K562 (cell line): ENCODE results near the gene CCDC28B. TPM values are rescaled to one million over a fixed set of nuclear protein-coding genes. Genes with fewer than 3 reads are reported as not detected.

Source experiments
- ATF3 ChIP-seq, 2 experiments: fragments of 450-650 bp in 1 of 2; sonication (generic) in 1 of 2; formaldehyde crosslinking in 1 of 2; IDR thresholded peaks in 1 of 2; conservative IDR thresholded peaks in 1 of 2; 2 replicates each; pipeline versions ENCODE4 v1.6.1 to v1.8.1; 2016 to 2023; ENCODE audit warnings: mild to moderate bottlenecking in 2 of 2, moderate library complexity in 2 of 2, inconsistent platforms in 1 of 2, missing genetic modification reagents in 1 of 2
- CGGBP1 ChIP-seq: fragments of 250-450 bp; sonication (Bioruptor Pico); IDR thresholded peaks from 2 replicates; pipeline ENCODE4 v1.9.0; 2021; ENCODE audit warnings: mild to moderate bottlenecking
- ELF2 ChIP-seq: fragments of 250-450 bp; sonication (Bioruptor Pico); IDR thresholded peaks from 2 replicates; pipeline ENCODE4 v1.5.0; 2021; ENCODE audit warnings: mild to moderate bottlenecking
- HES1 ChIP-seq: fragments of 450-650 bp; IDR thresholded peaks from 2 replicates; pipeline ENCODE4 v1.6.1; 2016; ENCODE audit warnings: low read depth, mild to moderate bottlenecking, moderate library complexity
- HNRNPK ChIP-seq: fragments of 200-400 bp; formaldehyde crosslinking; IDR thresholded peaks from one replicate; pipeline ENCODE4 v1.6.1; 2018; ENCODE audit warnings: mild to moderate bottlenecking, low read depth, low read length; ENCODE audit not compliant: poor library complexity, severe bottlenecking
- KLF6 ChIP-seq: fragments of 250-450 bp; sonication (Bioruptor Pico); IDR thresholded peaks from 2 replicates; pipeline ENCODE4 v1.4.0; 2020; ENCODE audit warnings: mild to moderate bottlenecking, moderate library complexity, borderline replicate concordance
- MYC ChIP-seq, 2 experiments: fragments of 250-450 bp in 1 of 2; sonication (Bioruptor Pico) in 1 of 2; IDR thresholded peaks; 2 replicates each; pipeline versions ENCODE4 v1.5.1 to v1.6.1; 2012 to 2021; ENCODE audit warnings: low read depth in 2 of 2, borderline replicate concordance in 1 of 2, improper control_type of control experiment in 1 of 2, low read length in 1 of 2, mild to moderate bottlenecking in 1 of 2, moderate library complexity in 1 of 2
- NCOA6 ChIP-seq: fragments of 450-650 bp; IDR thresholded peaks from 2 replicates; pipeline ENCODE4 v1.6.1; 2017; ENCODE audit warnings: mild to moderate bottlenecking
- PML ChIP-seq: IDR thresholded peaks from 2 replicates; pipeline ENCODE4 v1.6.1; 2012; ENCODE audit warnings: low read length, inconsistent platforms
- POLR2AphosphoS2 ChIP-seq: IDR thresholded peaks from 2 replicates; pipeline ENCODE4 v1.6.1; 2012; ENCODE audit warnings: low read length, improper control_type of control experiment
- RCOR1 ChIP-seq, 2 experiments: IDR thresholded peaks; 2 replicates each; pipeline ENCODE4 v1.6.1; 2012; ENCODE audit warnings: low read depth in 2 of 2, low read length in 2 of 2, borderline replicate concordance in 1 of 2, improper control_type of control experiment in 1 of 2
- TCF3 ChIP-seq: sonication (generic); formaldehyde crosslinking; IDR thresholded peaks from 2 replicates; pipeline ENCODE4 v1.4.0; 2020; ENCODE audit warnings: mild to moderate bottlenecking, missing genetic modification reagents
- ZBTB26 ChIP-seq: fragments of 450-650 bp; formaldehyde crosslinking; IDR thresholded peaks from 2 replicates; pipeline ENCODE4 v1.4.0; 2022; ENCODE audit warnings: missing genetic modification characterization
- ZMIZ1 ChIP-seq, 2 experiments: fragments of 150-350 bp in 1 of 2; IDR thresholded peaks; 2 replicates each; pipeline ENCODE4 v1.6.1; 2012 to 2016; ENCODE audit warnings: low read depth in 2 of 2, low read length in 2 of 2, mild to moderate bottlenecking in 1 of 2, moderate library complexity in 1 of 2
- ZNF449 ChIP-seq: fragments of 250-450 bp; sonication (Bioruptor Pico); IDR thresholded peaks from 2 replicates; pipeline ENCODE4 v1.8.0; 2022; ENCODE audit warnings: moderate library complexity, mild to moderate bottlenecking, inconsistent platforms
- ZNF780A ChIP-seq: fragments of 250-450 bp; sonication (Bioruptor Pico); IDR thresholded peaks from 2 replicates; pipeline ENCODE4 v1.5.0; 2021; ENCODE audit warnings: mild to moderate bottlenecking
- polyA plus RNA-seq, 8 experiments: library from polyadenylated mRNA; depleted of rRNA in 4 of 8; stranded (reverse) in 5 of 8; unstranded in 3 of 8; fragments of >200 nt; fragmentation: Nextera tagmentation in 2 of 8; fragmentation: Illumina TruSeq in 1 of 8; extraction: Ambion mirVana in 2 of 8; extraction: Trizol in 1 of 8; gene quantifications; 2 replicates each; pipeline versions ENCODE4 v1.2.1 to v1.2.3, GENCODE V29; 2011 to 2014; ENCODE audit warnings: inconsistent platforms in 1 of 8, missing spikeins in 1 of 8
- total RNA-seq, 7 experiments: library from RNA; depleted of rRNA in 6 of 7; stranded (reverse); fragments of >200 nt in 6 of 7; fragmentation: Illumina TruSeq in 2 of 7; extraction: Trizol in 2 of 7; gene quantifications; 2 replicates each; pipeline versions ENCODE4 v1.2.1 to v1.2.3, GENCODE V29; 2011 to 2021; ENCODE audit warnings: low replicate concordance in 1 of 7

Gene CCDC28B
- total and polyA plus RNA-seq, 9 of the 15 experiments (the other 6 are each of a cell fraction or from before 2014, with no cell fraction given), result 5.7 to 54.5 (median 31.7) TPM

- TF ChIP-seq ZMIZ1 (IDR thresholded peaks at IDR 0.05; ENCODE audit: low read depth in 2 of 2, low read length in 2 of 2) (peak in 1 of 2 experiments; percentile 20; a peak in 1 of 4 replicates), ELF2 (peak; percentile 93), TCF3 (no peak), KLF6 (CRISPR knock-in tag) (no peak; the same call in 1 of the 2 replicates), HNRNPK (no peak), RCOR1 (IDR thresholded peaks at IDR 0.05; ENCODE audit: borderline replicate concordance in 1 of 2, low read depth in 2 of 2, low read length in 2 of 2) (no peak), ZNF449 (CRISPR knock-in tag) (no peak), NCOA6 (no peak), MYC (IDR thresholded peaks at IDR 0.05; ENCODE audit: low read depth, low read length) (peak; percentile 94), MYC (CRISPR knock-in tag; IDR thresholded peaks at IDR 0.05; ENCODE audit: borderline replicate concordance, low read depth) (no peak), POLR2AphosphoS2 (peak; percentile 70; the same call in 1 of the 2 replicates), ZBTB26 (no peak), ATF3 (IDR thresholded peaks at IDR 0.05) (peak; percentile 37; the same call in 1 of the 2 replicates), ATF3 (CRISPR knock-in tag; conservative IDR thresholded peaks at IDR 0.05) (no peak), ZNF780A (CRISPR knock-in tag) (no peak), PML (peak; percentile 81; the same call in 1 of the 2 replicates), HES1 (no peak), CGGBP1 (CRISPR knock-in tag) (no peak)
Observed at GRCh38 chr1:32221980-32222755, 21.8 kb downstream of the CCDC28B start, which contains the start of the genes EIF3I and TMEM234 (continued).
